ENCODE measurements around the gene MUCL3. TPM values are rescaled to one million over a fixed set of nuclear protein-coding genes. Genes with fewer than 3 reads are reported as not detected.

The MUCL3 gene
- total RNA-seq, 1 donor from 2014 or later: not detected

GRCh38 chr6:30985490-30985889 is 44.7 kb downstream of the MUCL3 start:
- H3K27ac Mint-ChIP-seq (ENCODE audit: unreplicated experiment): no peak overlapping the region
- no peak for TF ChIP-seq CTCF (IDR thresholded peaks at IDR 0.05; ENCODE audit: unreplicated experiment)
- H3K27me3 Mint-ChIP-seq (ENCODE audit: unreplicated experiment): no peaks in the 10 kb centered on the region
- H3K4me3 Mint-ChIP-seq (ENCODE audit: unreplicated experiment): no peak overlapping the region
- peaks cover 20% of the 10 kb centered on the region for H3K4me1 Mint-ChIP-seq (ENCODE audit: unreplicated experiment)
- H3K36me3 Mint-ChIP-seq (ENCODE audit: low read depth, unreplicated experiment): peaks cover 3% of the 10 kb centered on the region
- DNase-seq (ENCODE audit: low spot score): no peak
- H3K9me3 Mint-ChIP-seq (ENCODE audit: unreplicated experiment): no peaks in the 10 kb centered on the region

- no peak for TF ChIP-seq CTCF (IDR thresholded peaks at IDR 0.05; ENCODE audit: unreplicated experiment)
- Mint-ChIP-seq H3K27ac (ENCODE audit: unreplicated experiment) (peak overlapping the region; percentile 57), H3K4me1 (ENCODE audit: unreplicated experiment) (peaks cover 17% of the 10 kb centered on the region), H3K4me3 (ENCODE audit: unreplicated experiment) (no peak overlapping the region), H3K27me3 (ENCODE audit: unreplicated experiment) (no peaks in the 10 kb centered on the region), H3K36me3 (ENCODE audit: low read depth, unreplicated experiment) (peaks cover 3% of the 10 kb centered on the region), H3K9me3 (ENCODE audit: unreplicated experiment) (no peaks in the 10 kb centered on the region)
- DNase-seq (ENCODE audit: low spot score): no peak
These were observed 46.5 kb downstream of the MUCL3 start for GRCh38 chr6:30987304-30987703.

- Mint-ChIP-seq H3K9me3 (ENCODE audit: unreplicated experiment) (no peaks in the 10 kb centered on the region), H3K4me3 (ENCODE audit: unreplicated experiment) (no peak overlapping the region), H3K27ac (ENCODE audit: unreplicated experiment) (no peak overlapping the region), H3K36me3 (ENCODE audit: low read depth, unreplicated experiment) (peaks cover 3% of the 10 kb centered on the region), H3K27me3 (ENCODE audit: unreplicated experiment) (no peaks in the 10 kb centered on the region), H3K4me1 (ENCODE audit: unreplicated experiment) (peaks cover 16% of the 10 kb centered on the region)
- TF ChIP-seq CTCF (IDR thresholded peaks at IDR 0.05; ENCODE audit: unreplicated experiment): no peak
- DNase-seq (ENCODE audit: low spot score): no peak
These were observed 47.5 kb downstream of the MUCL3 start for GRCh38 chr6:30988209-30988825.

GRCh38 chr6:30990422-30991086 is 49.8 kb downstream of the MUCL3 start:
- no peak overlapping the region for H3K27ac Mint-ChIP-seq (ENCODE audit: unreplicated experiment)
- no peaks in the 10 kb centered on the region for H3K9me3 Mint-ChIP-seq (ENCODE audit: unreplicated experiment)
- peaks cover 16% of the 10 kb centered on the region for H3K4me1 Mint-ChIP-seq (ENCODE audit: unreplicated experiment)
- H3K36me3 Mint-ChIP-seq (ENCODE audit: low read depth, unreplicated experiment): peaks cover 3% of the 10 kb centered on the region
- H3K27me3 Mint-ChIP-seq (ENCODE audit: unreplicated experiment): no peaks in the 10 kb centered on the region
- no peak overlapping the region for H3K4me3 Mint-ChIP-seq (ENCODE audit: unreplicated experiment)
- DNase-seq (ENCODE audit: low spot score): no peak
- TF ChIP-seq CTCF (IDR thresholded peaks at IDR 0.05; ENCODE audit: unreplicated experiment): no peak

GRCh38 chr6:30991891-30992290 is 51.1 kb downstream of the MUCL3 start:
- peaks cover 3% of the 10 kb centered on the region for H3K36me3 Mint-ChIP-seq (ENCODE audit: low read depth, unreplicated experiment)
- H3K4me3 Mint-ChIP-seq (ENCODE audit: unreplicated experiment): no peak overlapping the region
- H3K4me1 Mint-ChIP-seq (ENCODE audit: unreplicated experiment): peaks cover 16% of the 10 kb centered on the region
- DNase-seq (ENCODE audit: low spot score): no peak
- no peaks in the 10 kb centered on the region for H3K9me3 Mint-ChIP-seq (ENCODE audit: unreplicated experiment)
- no peak for TF ChIP-seq CTCF (IDR thresholded peaks at IDR 0.05; ENCODE audit: unreplicated experiment)
- H3K27me3 Mint-ChIP-seq (ENCODE audit: unreplicated experiment): no peaks in the 10 kb centered on the region
- H3K27ac Mint-ChIP-seq (ENCODE audit: unreplicated experiment): no peak overlapping the region

Data from endothelial cell (in vitro differentiated cells).